SU-DHL-6 (cell line): ENCODE data around the gene KIFC3.
"Not testable (repeated sequence)": the region's sequence is repeated elsewhere in the genome, so short reads cannot be mapped to it uniquely, and the experiment has no call there.

Experiments used
- EZH2phosphoT487 ChIP-seq: fragments of 200-600 bp; sonication (generic), shearing (Covaris generic); conservative IDR thresholded peaks from 2 replicates; pipeline ENCODE4 v1.6.1; 2018; ENCODE audit warnings: mild to moderate bottlenecking, antibody characterized with exemption, low read length, moderate library complexity, mixed read lengths
- TF ChIP-seq, protein P1 (sequence below): fragments of 200-600 bp; sonication (generic); IDR thresholded peaks from one replicate; pipeline ENCODE4 v1.5.1; 2017; ENCODE audit warnings: antibody characterized with exemption, mild to moderate bottlenecking, low read length, moderate library complexity; ENCODE audit not compliant: insufficient read depth, poor library complexity, severe bottlenecking

DNA sequence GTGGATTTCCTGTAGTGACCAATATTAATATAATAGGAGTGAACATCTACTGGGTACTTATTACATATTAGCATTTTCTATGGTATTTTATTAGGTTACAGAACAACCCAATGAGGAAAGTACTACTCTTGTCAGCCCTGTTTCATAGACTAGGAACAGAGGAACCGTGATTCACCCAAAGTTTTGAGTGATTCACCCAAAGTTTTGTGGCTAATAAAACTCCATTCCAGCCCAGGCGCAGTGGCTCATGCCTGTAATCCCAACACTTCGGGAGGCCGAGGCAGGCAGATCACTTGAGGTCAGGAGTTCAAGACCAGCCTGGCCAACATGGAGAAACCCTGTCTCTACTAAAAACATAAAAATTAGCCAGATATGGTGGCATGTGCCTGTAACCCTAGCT is 33.1 kb upstream of the KIFC3 start:
- TF ChIP-seq, protein P1, sequence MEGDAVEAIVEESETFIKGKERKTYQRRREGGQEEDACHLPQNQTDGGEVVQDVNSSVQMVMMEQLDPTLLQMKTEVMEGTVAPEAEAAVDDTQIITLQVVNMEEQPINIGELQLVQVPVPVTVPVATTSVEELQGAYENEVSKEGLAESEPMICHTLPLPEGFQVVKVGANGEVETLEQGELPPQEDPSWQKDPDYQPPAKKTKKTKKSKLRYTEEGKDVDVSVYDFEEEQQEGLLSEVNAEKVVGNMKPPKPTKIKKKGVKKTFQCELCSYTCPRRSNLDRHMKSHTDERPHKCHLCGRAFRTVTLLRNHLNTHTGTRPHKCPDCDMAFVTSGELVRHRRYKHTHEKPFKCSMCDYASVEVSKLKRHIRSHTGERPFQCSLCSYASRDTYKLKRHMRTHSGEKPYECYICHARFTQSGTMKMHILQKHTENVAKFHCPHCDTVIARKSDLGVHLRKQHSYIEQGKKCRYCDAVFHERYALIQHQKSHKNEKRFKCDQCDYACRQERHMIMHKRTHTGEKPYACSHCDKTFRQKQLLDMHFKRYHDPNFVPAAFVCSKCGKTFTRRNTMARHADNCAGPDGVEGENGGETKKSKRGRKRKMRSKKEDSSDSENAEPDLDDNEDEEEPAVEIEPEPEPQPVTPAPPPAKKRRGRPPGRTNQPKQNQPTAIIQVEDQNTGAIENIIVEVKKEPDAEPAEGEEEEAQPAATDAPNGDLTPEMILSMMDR = not testable (repeated sequence)
- not testable (repeated sequence) for TF ChIP-seq EZH2phosphoT487
